ENCODE results near the gene PLIN1.

Gene PLIN1

DNA sequence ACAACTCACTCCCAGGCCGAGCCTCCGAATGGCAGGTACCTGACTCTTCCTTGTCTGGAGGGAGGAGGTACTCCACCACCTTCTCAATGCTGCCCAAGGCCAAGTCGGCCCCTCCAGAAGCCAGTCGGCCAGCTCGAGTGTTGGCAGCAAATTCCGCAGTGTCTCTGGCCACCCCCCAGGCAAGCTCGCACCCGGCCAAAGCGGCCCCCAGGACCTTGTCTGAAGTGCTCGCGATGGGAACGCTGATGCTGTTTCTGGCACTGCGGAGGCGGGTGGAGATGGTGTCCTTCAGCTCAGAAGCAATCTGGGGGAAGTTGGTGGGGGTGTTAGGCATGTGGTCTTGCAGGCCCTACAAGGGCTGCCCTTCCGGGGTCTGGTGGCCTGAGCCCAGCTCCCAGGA is 9.2 kb downstream of the PLIN1 start:
- H3K27ac ChIP-seq (ENCODE audit: low read length), result no peak overlapping the region
- no peak for DNase-seq
- no peaks in the 10 kb centered on the region for H4K20me1 ChIP-seq (ENCODE audit: insufficient read depth, low read length)
- TF ChIP-seq CTCF (IDR thresholded peaks at IDR 0.05; ENCODE audit: borderline replicate concordance, extremely low read depth, low read length, poor library complexity, severe bottlenecking) (no peak), EZH2 (IDR thresholded peaks at IDR 0.05; ENCODE audit: borderline replicate concordance, low read depth, low read length, severe bottlenecking) (no peak)
- H3K4me2 ChIP-seq (ENCODE audit: insufficient read depth, low read length), result no peak overlapping the region
- H3K9me3 ChIP-seq (ENCODE audit: insufficient read depth, low read length, severe bottlenecking), result no peaks in the 10 kb centered on the region
- H3K79me2 ChIP-seq (ENCODE audit: insufficient read depth, low read length), result no peaks in the 10 kb centered on the region
- H3K36me3 ChIP-seq (ENCODE audit: insufficient read depth, low read length), result no peaks in the 10 kb centered on the region
- H2AFZ ChIP-seq (ENCODE audit: low read depth, low read length), result no peak overlapping the region
- H3K27me3 ChIP-seq (ENCODE audit: insufficient read depth, low read length, poor library complexity), result peaks cover 1% of the 10 kb centered on the region
- H3K4me1 ChIP-seq (ENCODE audit: insufficient read depth, low read length), result no peaks in the 10 kb centered on the region
- H3K4me3 ChIP-seq (ENCODE audit: low read depth in 1 of 2, low read length in 2 of 2), result no peak overlapping the region
- H3K9ac ChIP-seq (ENCODE audit: low read depth, low read length), result no peak overlapping the region
- ATAC-seq (ENCODE audit: insufficient read depth, low read depth), result no peak

DNA sequence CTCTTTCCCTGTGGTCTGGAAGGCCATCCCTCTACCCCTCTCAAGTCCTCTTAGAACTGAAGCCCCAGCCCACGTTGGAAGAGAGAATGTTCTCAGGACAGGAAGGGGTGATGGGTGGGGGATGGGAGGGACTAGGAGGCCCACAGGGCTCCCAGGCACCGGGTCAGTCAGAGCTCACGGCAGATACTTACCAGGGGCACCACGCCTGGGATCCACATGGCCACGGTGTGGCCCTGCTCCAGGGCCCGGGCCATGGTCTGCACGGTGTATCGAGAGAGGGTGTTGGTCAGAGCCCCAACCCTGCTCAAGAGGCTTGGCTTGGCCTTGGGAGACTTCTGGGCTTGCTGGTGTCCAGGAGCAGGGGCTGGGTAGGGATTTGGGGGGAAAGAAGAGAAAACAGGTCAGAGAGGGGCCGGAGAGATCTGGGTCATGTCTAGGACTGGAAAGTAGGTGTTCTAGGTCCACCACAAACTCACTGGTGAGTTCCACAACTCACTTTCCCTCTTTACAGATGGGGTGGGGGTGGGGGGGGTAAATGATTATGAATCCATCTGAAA is 9.8 kb downstream of the PLIN1 start:
- no peak for ATAC-seq (ENCODE audit: insufficient read depth, low read depth)
- H3K79me2 ChIP-seq (ENCODE audit: insufficient read depth, low read length), result no peaks in the 10 kb centered on the region
- no peak for DNase-seq
- no peak overlapping the region for H2AFZ ChIP-seq (ENCODE audit: low read depth, low read length)
- no peak overlapping the region for H3K27ac ChIP-seq (ENCODE audit: low read length)
- TF ChIP-seq EZH2 (IDR thresholded peaks at IDR 0.05; ENCODE audit: borderline replicate concordance, low read depth, low read length, severe bottlenecking) (no peak), CTCF (IDR thresholded peaks at IDR 0.05; ENCODE audit: borderline replicate concordance, extremely low read depth, low read length, poor library complexity, severe bottlenecking) (no peak)
- no peaks in the 10 kb centered on the region for H3K36me3 ChIP-seq (ENCODE audit: insufficient read depth, low read length)
- no peaks in the 10 kb centered on the region for H3K4me1 ChIP-seq (ENCODE audit: insufficient read depth, low read length)
- no peak overlapping the region for H3K4me2 ChIP-seq (ENCODE audit: insufficient read depth, low read length)
- no peaks in the 10 kb centered on the region for H4K20me1 ChIP-seq (ENCODE audit: insufficient read depth, low read length)
- H3K27me3 ChIP-seq (ENCODE audit: insufficient read depth, low read length, poor library complexity), result peaks cover 7% of the 10 kb centered on the region
- H3K4me3 ChIP-seq (ENCODE audit: low read depth in 1 of 2, low read length in 2 of 2), result no peak overlapping the region
- H3K9ac ChIP-seq (ENCODE audit: low read depth, low read length), result no peak overlapping the region
- H3K9me3 ChIP-seq (ENCODE audit: insufficient read depth, low read length, severe bottlenecking), result no peaks in the 10 kb centered on the region

GRCh38 chr15:89668171-89668570 is 11.0 kb downstream of the PLIN1 start:
- Histone ChIP-seq H3K79me2 (ENCODE audit: insufficient read depth, low read length) (no peaks in the 10 kb centered on the region), H3K4me2 (ENCODE audit: insufficient read depth, low read length) (no peak overlapping the region), H3K36me3 (ENCODE audit: insufficient read depth, low read length) (no peaks in the 10 kb centered on the region), H3K27me3 (ENCODE audit: insufficient read depth, low read length, poor library complexity) (peaks cover 7% of the 10 kb centered on the region), H3K9ac (ENCODE audit: low read depth, low read length) (no peak overlapping the region), H4K20me1 (ENCODE audit: insufficient read depth, low read length) (no peaks in the 10 kb centered on the region), H3K4me1 (ENCODE audit: insufficient read depth, low read length) (no peaks in the 10 kb centered on the region), H3K9me3 (ENCODE audit: insufficient read depth, low read length, severe bottlenecking) (no peaks in the 10 kb centered on the region), H3K4me3 (ENCODE audit: low read depth in 1 of 2, low read length in 2 of 2) (no peak overlapping the region), H3K27ac (ENCODE audit: low read length) (no peak overlapping the region), H2AFZ (ENCODE audit: low read depth, low read length) (no peak overlapping the region)
- ATAC-seq (ENCODE audit: insufficient read depth, low read depth) (no peak), DNase-seq (no peak)
- TF ChIP-seq EZH2 (IDR thresholded peaks at IDR 0.05; ENCODE audit: borderline replicate concordance, low read depth, low read length, severe bottlenecking) (no peak), CTCF (IDR thresholded peaks at IDR 0.05; ENCODE audit: borderline replicate concordance, extremely low read depth, low read length, poor library complexity, severe bottlenecking) (no peak)

- H4K20me1 ChIP-seq (ENCODE audit: insufficient read depth, low read length), result no peaks in the 10 kb centered on the region
- H2AFZ ChIP-seq (ENCODE audit: low read depth, low read length), result no peak overlapping the region
- H3K4me1 ChIP-seq (ENCODE audit: insufficient read depth, low read length), result no peaks in the 10 kb centered on the region
- no peak for TF ChIP-seq CTCF (IDR thresholded peaks at IDR 0.05; ENCODE audit: borderline replicate concordance, extremely low read depth, low read length, poor library complexity, severe bottlenecking)
- TF ChIP-seq EZH2 (IDR thresholded peaks at IDR 0.05; ENCODE audit: borderline replicate concordance, low read depth, low read length, severe bottlenecking), result no peak
- no peaks in the 10 kb centered on the region for H3K79me2 ChIP-seq (ENCODE audit: insufficient read depth, low read length)
- H3K27ac ChIP-seq (ENCODE audit: low read length), result no peak overlapping the region
- H3K4me2 ChIP-seq (ENCODE audit: insufficient read depth, low read length), result no peak overlapping the region
- no peaks in the 10 kb centered on the region for H3K36me3 ChIP-seq (ENCODE audit: insufficient read depth, low read length)
- no peaks in the 10 kb centered on the region for H3K9me3 ChIP-seq (ENCODE audit: insufficient read depth, low read length, severe bottlenecking)
- DNase-seq (no peak), ATAC-seq (ENCODE audit: insufficient read depth, low read depth) (no peak)
- no peak overlapping the region for H3K9ac ChIP-seq (ENCODE audit: low read depth, low read length)
- no peak overlapping the region for H3K4me3 ChIP-seq (ENCODE audit: low read depth in 1 of 2, low read length in 2 of 2)
- H3K27me3 ChIP-seq (ENCODE audit: insufficient read depth, low read length, poor library complexity), result peaks cover 7% of the 10 kb centered on the region
Measured at GRCh38 chr15:89667706-89667960, 11.5 kb downstream of the PLIN1 start.

Measured in DND-41 (cell line).